PC-9 (cell line): Measurements from ENCODE around the gene KDM3B.

ENCODE experiments used
- EZH2 ChIP-seq: fragments of 200-600 bp; sonication (generic); IDR thresholded peaks from 2 replicates; pipeline ENCODE4 v1.8.0; 2017; ENCODE audit warnings: antibody characterized with exemption, low read depth
- TF ChIP-seq, protein P1 (sequence below): fragments of 200-600 bp; sonication (generic); conservative IDR thresholded peaks from 2 replicates; pipeline ENCODE4 v1.6.1; 2017; ENCODE audit warnings: mixed run types, antibody characterized with exemption, mild to moderate bottlenecking, moderate library complexity

DNA sequence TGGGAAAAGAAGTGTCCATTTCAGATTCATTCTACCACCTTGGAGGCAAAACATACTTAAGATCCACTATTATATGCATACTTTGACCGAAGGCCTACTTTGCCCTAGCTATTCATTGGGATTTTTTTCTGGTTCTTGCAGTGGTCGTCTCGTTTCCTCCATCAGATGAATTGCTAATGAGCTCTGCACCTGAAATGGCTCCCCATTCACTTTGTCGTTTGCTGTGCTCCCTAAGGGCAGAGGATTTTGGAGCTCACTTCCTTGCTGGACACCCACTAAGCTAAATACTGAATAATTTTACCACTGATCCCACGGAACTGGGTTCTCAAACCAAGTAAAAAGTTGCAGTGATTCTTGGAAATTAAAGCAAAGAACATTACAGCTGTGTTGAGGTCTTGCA lies 1.9 kb downstream of the KDM3B start:
- TF ChIP-seq, protein P1, sequence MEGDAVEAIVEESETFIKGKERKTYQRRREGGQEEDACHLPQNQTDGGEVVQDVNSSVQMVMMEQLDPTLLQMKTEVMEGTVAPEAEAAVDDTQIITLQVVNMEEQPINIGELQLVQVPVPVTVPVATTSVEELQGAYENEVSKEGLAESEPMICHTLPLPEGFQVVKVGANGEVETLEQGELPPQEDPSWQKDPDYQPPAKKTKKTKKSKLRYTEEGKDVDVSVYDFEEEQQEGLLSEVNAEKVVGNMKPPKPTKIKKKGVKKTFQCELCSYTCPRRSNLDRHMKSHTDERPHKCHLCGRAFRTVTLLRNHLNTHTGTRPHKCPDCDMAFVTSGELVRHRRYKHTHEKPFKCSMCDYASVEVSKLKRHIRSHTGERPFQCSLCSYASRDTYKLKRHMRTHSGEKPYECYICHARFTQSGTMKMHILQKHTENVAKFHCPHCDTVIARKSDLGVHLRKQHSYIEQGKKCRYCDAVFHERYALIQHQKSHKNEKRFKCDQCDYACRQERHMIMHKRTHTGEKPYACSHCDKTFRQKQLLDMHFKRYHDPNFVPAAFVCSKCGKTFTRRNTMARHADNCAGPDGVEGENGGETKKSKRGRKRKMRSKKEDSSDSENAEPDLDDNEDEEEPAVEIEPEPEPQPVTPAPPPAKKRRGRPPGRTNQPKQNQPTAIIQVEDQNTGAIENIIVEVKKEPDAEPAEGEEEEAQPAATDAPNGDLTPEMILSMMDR, result no peak
- no peak for TF ChIP-seq EZH2
